Astrocyte (in vitro differentiated cells and primary cell): ENCODE measurements around the gene SIRT3.

ENCODE experiments used
- CTCF ChIP-seq: IDR thresholded peaks from 2 replicates; pipeline ENCODE4 v1.5.1; 2011; ENCODE audit warnings: low read depth, mild to moderate bottlenecking, inconsistent platforms, low read length, moderate library complexity; ENCODE audit not compliant: insufficient read depth
- EZH2 ChIP-seq: IDR thresholded peaks from 2 replicates; pipeline ENCODE4 v1.6.1; 2012; ENCODE audit warnings: mild to moderate bottlenecking, low read length, inconsistent platforms; ENCODE audit not compliant: insufficient read depth

GRCh38 chr11:230431-230830 is 5.7 kb downstream of the SIRT3 start:
- no peak for TF ChIP-seq EZH2
- TF ChIP-seq CTCF = no peak
